A549 (cell line): ENCODE measurements around the gene ANKEF1. TPM values are rescaled to one million over a fixed set of nuclear protein-coding genes. Genes with fewer than 3 reads are reported as not detected.

Experiments
- ATAC-seq, 2 experiments: fragments of 200-7000 bp in 1 of 2; fragments of >200 bp in 1 of 2; cut with Nextera tagmentation in 1 of 2; cut with Tn5 transposase in 1 of 2; 3 replicates each; pipeline versions ENCODE4 v1.8.0 to v1.9.1; 2018 to 2020; ENCODE audit warnings: mild to moderate bottlenecking in 1 of 2, moderate library complexity in 1 of 2
- CTCF ChIA-PET: fragments of 300-600 bp; sonication (Branson Sonifier 250); formaldehyde crosslinking; extraction: SDS; loops from one replicate; lab custom pipeline; 2021; ENCODE audit warnings: antibody characterized with exemption, inconsistent platforms; lab: Yijun Ruan, JAX
- POLR2A ChIA-PET: fragments of 350-600 bp; formaldehyde crosslinking; extraction: SDS; loops from one replicate; lab custom pipeline; 2021; ENCODE audit warnings: antibody characterized with exemption, inconsistent platforms; lab: Yijun Ruan, JAX
- DNase-seq, 2 experiments: peaks; one replicate each; pipeline versions ENCODE4 v3.0.0 to v3.0.0-alpha.2; 2011 to 2016; ENCODE audit warnings: low read depth in 1 of 2, low spot score in 1 of 2
- FAIRE-seq: peaks from 2 replicates; lab custom pipeline; 2011; peaks lifted over from hg19 to GRCh38; lab: Jason Lieb, UNC
- H3K27ac ChIP-seq, 2 experiments: fragments of >200 bp; sonication (Bioruptor Twin); formaldehyde crosslinking; 3 replicates each; pipeline ENCODE4 v1.5.1; 2016 to 2017
- H3K4me1 ChIP-seq: fragments of >200 bp; sonication (Bioruptor Twin); formaldehyde crosslinking; 3 replicates; pipeline ENCODE4 v1.6.1; 2016
- H3K4me2 ChIP-seq: fragments of >200 bp; sonication (Bioruptor Twin); formaldehyde crosslinking; 3 replicates; pipeline ENCODE4 v1.6.1; 2016
- H3K4me3 ChIP-seq: fragments of >200 bp; sonication (Bioruptor Twin); formaldehyde crosslinking; 3 replicates; pipeline ENCODE4 v1.5.1; 2016
- H3K9me3 ChIP-seq: fragments of >200 bp; sonication (Bioruptor Twin); formaldehyde crosslinking; 3 replicates; pipeline ENCODE4 v1.6.1; 2016
- EHMT2 ChIP-seq: fragments of 200-600 bp; sonication (generic); IDR thresholded peaks from 2 replicates; pipeline ENCODE4 v1.6.1; 2016; ENCODE audit warnings: antibody characterized with exemption, low read depth, mild to moderate bottlenecking, moderate library complexity
- EP300 ChIP-seq, 2 experiments: fragments of >200 bp; sonication (Bioruptor Twin); formaldehyde crosslinking; IDR thresholded peaks; 2 replicates in 1 of 2; 3 replicates in 1 of 2; pipeline ENCODE4 v1.6.1; 2016 to 2017
- FOSB ChIP-seq: fragments of 250-450 bp; sonication (Bioruptor Pico); IDR thresholded peaks from 2 replicates; pipeline ENCODE4 v1.5.0; 2020; ENCODE audit warnings: mild to moderate bottlenecking, moderate library complexity
- FOXS1 ChIP-seq: fragments of 250-450 bp; sonication (Bioruptor Pico); IDR thresholded peaks from 2 replicates; pipeline ENCODE4 v1.5.0; 2020; ENCODE audit warnings: mild to moderate bottlenecking, moderate library complexity
- GATA3 ChIP-seq: IDR thresholded peaks from 2 replicates; pipeline ENCODE4 v1.6.1; 2012; ENCODE audit warnings: borderline replicate concordance
- HOXA7 ChIP-seq: fragments of 250-450 bp; sonication (Bioruptor Pico); IDR thresholded peaks from 2 replicates; pipeline ENCODE4 v1.5.0; 2020; ENCODE audit warnings: mild to moderate bottlenecking, moderate library complexity
- HOXB13 ChIP-seq: fragments of 250-450 bp; sonication (Bioruptor Pico); IDR thresholded peaks from 2 replicates; pipeline ENCODE4 v1.5.0; 2020; ENCODE audit warnings: low read depth, mild to moderate bottlenecking, moderate library complexity
- HOXB5 ChIP-seq: fragments of 250-450 bp; sonication (Bioruptor Pico); IDR thresholded peaks from 2 replicates; pipeline ENCODE4 v1.5.0; 2020; ENCODE audit warnings: mild to moderate bottlenecking, moderate library complexity
- JUN ChIP-seq, 2 experiments: fragments of >200 bp; sonication (Bioruptor Twin); formaldehyde crosslinking; IDR thresholded peaks; 2 replicates in 1 of 2; 3 replicates in 1 of 2; pipeline ENCODE4 v1.6.1; 2016 to 2017
- JUNB ChIP-seq: fragments of >200 bp; sonication (Bioruptor Twin); formaldehyde crosslinking; IDR thresholded peaks from 2 replicates; pipeline ENCODE4 v1.6.1; 2016
- MAFK ChIP-seq: fragments of 450-650 bp; IDR thresholded peaks from 2 replicates; pipeline ENCODE4 v1.6.1; 2014; ENCODE audit not compliant: partially characterized antibody
- POLR2A ChIP-seq: IDR thresholded peaks from 2 replicates; pipeline ENCODE4 v1.6.1; 2012; ENCODE audit warnings: mild to moderate bottlenecking, low read length
- POLR2AphosphoS2 ChIP-seq: conservative IDR thresholded peaks from 2 replicates; pipeline ENCODE4 v1.6.1; 2012; ENCODE audit warnings: low read length, improper control_type of control experiment, inconsistent platforms
- RAD21 ChIP-seq, 2 experiments: fragments of >200 bp in 1 of 2; sonication (Bioruptor Twin) in 1 of 2; formaldehyde crosslinking in 1 of 2; IDR thresholded peaks in 1 of 2; conservative IDR thresholded peaks in 1 of 2; 2 replicates in 1 of 2; 3 replicates in 1 of 2; pipeline ENCODE4 v1.6.1; 2012 to 2018; ENCODE audit warnings: inconsistent platforms in 1 of 2
- SMC3 ChIP-seq: fragments of >200 bp; sonication (Bioruptor Twin); formaldehyde crosslinking; IDR thresholded peaks from 3 replicates; pipeline ENCODE4 v1.6.1; 2018; ENCODE audit warnings: inconsistent platforms
- WGBS: methylation state at CpG from one replicate; pipeline ENCODE4 v1.1.6; 2017; ENCODE audit errors: missing lambda C conversion rate; 5-methylcytosine and 5-hydroxymethylcytosine counted together
- polyA plus RNA-seq, 4 experiments: library from polyadenylated mRNA; depleted of rRNA in 3 of 4; stranded (reverse); fragments of >200 nt; fragmentation: RNase III in 1 of 4; extraction: RNeasy Plus Mini Kit Qiagen cat#74134 plus additional on column Dnase treatment in 1 of 4; gene quantifications; 2 replicates in 3 of 4; 3 replicates in 1 of 4; pipeline ENCODE4 v1.2.3, GENCODE V29; 2011 to 2017
- TF ChIP-seq, protein P1 (sequence below): IDR thresholded peaks from 2 replicates; pipeline ENCODE4 v1.6.1; 2012
- TF ChIP-seq, protein P2 (sequence below): fragments of >200 bp; sonication (Bioruptor Twin); formaldehyde crosslinking; IDR thresholded peaks from 3 replicates; pipeline ENCODE4 v1.5.1; 2016
- TF ChIP-seq, protein P3 (sequence below): IDR thresholded peaks from 2 replicates; pipeline ENCODE4 v1.6.1; 2012
- TF ChIP-seq, protein P4 (sequence below): fragments of >200 bp; sonication (Bioruptor Twin); formaldehyde crosslinking; IDR thresholded peaks from 3 replicates; pipeline ENCODE4 v1.6.1; 2016
- TF ChIP-seq, protein P5 (sequence below): fragments of 150-350 bp; IDR thresholded peaks from 2 replicates; pipeline ENCODE4 v1.6.1; 2014; ENCODE audit warnings: low read depth, mild to moderate bottlenecking, low read length
- TF ChIP-seq, protein P6 (sequence below): fragments of 450-650 bp; IDR thresholded peaks from 2 replicates; pipeline ENCODE4 v1.6.1; 2014; ENCODE audit warnings: antibody characterized with exemption
- TF ChIP-seq, protein P7 (sequence below): fragments of >200 bp; sonication (Bioruptor Twin); formaldehyde crosslinking; IDR thresholded peaks from 2 replicates; pipeline ENCODE4 v1.6.1; 2016
- TF ChIP-seq, protein P8 (sequence below): IDR thresholded peaks from 2 replicates; pipeline ENCODE4 v1.6.1; 2012; ENCODE audit warnings: low read depth, borderline replicate concordance

ANKEF1 gene
- polyA plus RNA-seq, 2 of the 4 experiments (the other 2 are of a cell fraction), result 11.5 to 21.2 TPM

DNA sequence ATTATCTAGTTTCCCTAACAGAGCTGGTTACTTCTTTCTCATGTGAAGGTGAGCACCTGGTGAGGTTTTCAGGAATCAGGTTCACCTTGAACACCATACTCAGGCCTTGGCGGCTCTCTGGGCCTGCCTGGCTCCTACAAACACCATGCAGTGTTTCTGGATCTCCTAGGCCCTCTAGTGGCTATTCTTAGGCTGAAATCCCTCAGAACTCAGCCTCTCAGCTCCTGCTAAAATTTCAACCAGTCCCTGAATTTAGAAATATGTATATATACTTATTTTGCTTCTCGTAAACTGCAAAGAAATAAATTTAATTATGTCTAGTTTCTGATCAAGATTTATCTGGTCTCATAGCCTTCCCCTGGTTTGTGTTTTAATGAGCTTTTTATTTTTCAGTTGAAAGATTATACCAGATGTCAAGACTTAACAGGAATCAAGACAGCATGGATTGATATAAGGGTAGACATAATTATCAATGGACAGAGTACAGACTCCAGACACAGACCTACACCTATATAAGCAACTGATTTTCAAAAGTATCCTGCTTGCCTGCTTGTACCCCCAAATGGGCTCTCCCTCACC lies 55.9 kb downstream of the ANKEF1 start:
- peak; percentile 65 for FAIRE-seq
- Histone ChIP-seq H3K4me1 (peaks cover 43% of the 10 kb centered on the region), H3K27ac (peak overlapping the region; percentile 70 to 85), H3K9me3 (no peaks in the 10 kb centered on the region), H3K4me2 (no peak overlapping the region), H3K4me3 (no peak overlapping the region)
- TF ChIP-seq FOXS1 (CRISPR knock-in tag) (no peak), SMC3 (peak; percentile 95), EHMT2 (no peak), HOXB5 (no peak), RAD21 (conservative IDR thresholded peaks at IDR 0.05 in 1 of 2, IDR thresholded peaks at IDR 0.05 in 1 of 2) (peak; percentile 95 to 96), EP300 (IDR thresholded peaks at IDR 0.05) (no peak)
- TF ChIP-seq, protein P1, sequence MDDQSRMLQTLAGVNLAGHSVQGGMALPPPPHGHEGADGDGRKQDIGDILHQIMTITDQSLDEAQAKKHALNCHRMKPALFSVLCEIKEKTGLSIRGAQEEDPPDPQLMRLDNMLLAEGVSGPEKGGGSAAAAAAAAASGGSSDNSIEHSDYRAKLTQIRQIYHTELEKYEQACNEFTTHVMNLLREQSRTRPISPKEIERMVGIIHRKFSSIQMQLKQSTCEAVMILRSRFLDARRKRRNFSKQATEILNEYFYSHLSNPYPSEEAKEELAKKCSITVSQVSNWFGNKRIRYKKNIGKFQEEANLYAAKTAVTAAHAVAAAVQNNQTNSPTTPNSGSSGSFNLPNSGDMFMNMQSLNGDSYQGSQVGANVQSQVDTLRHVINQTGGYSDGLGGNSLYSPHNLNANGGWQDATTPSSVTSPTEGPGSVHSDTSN, result no peak
- TF ChIP-seq, protein P2, sequence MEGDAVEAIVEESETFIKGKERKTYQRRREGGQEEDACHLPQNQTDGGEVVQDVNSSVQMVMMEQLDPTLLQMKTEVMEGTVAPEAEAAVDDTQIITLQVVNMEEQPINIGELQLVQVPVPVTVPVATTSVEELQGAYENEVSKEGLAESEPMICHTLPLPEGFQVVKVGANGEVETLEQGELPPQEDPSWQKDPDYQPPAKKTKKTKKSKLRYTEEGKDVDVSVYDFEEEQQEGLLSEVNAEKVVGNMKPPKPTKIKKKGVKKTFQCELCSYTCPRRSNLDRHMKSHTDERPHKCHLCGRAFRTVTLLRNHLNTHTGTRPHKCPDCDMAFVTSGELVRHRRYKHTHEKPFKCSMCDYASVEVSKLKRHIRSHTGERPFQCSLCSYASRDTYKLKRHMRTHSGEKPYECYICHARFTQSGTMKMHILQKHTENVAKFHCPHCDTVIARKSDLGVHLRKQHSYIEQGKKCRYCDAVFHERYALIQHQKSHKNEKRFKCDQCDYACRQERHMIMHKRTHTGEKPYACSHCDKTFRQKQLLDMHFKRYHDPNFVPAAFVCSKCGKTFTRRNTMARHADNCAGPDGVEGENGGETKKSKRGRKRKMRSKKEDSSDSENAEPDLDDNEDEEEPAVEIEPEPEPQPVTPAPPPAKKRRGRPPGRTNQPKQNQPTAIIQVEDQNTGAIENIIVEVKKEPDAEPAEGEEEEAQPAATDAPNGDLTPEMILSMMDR, result peak; percentile 96
- TF ChIP-seq, protein P3, sequence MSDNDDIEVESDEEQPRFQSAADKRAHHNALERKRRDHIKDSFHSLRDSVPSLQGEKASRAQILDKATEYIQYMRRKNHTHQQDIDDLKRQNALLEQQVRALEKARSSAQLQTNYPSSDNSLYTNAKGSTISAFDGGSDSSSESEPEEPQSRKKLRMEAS, result 0 out of 2 replicates have a peak, but pooled peaks have one; percentile 39
- ChIA-PET CTCF (interaction anchor here (0.6 to 13.4 kb wide), 100 partner anchors 9 to 1456 kb away, joined by 3 to 358 read pairs (median 5); partner anchors contain the start of genes ANKEF1, SLX4IP and SNAP25), POLR2A (interaction anchor here (0.7 to 1.3 kb wide), 4 partner anchors 113 to 344 kb away, joined by 3 to 9 read pairs (median 6); partner anchors contain the start of genes SLX4IP and SNAP25)
- peak; percentile 84 to 91 for ATAC-seq
- 24% methylated on average over 2 of the region's 2 CpGs for whole genome bisulfite sequencing
- DNase-seq, result peak; percentile 57 to 76

DNA sequence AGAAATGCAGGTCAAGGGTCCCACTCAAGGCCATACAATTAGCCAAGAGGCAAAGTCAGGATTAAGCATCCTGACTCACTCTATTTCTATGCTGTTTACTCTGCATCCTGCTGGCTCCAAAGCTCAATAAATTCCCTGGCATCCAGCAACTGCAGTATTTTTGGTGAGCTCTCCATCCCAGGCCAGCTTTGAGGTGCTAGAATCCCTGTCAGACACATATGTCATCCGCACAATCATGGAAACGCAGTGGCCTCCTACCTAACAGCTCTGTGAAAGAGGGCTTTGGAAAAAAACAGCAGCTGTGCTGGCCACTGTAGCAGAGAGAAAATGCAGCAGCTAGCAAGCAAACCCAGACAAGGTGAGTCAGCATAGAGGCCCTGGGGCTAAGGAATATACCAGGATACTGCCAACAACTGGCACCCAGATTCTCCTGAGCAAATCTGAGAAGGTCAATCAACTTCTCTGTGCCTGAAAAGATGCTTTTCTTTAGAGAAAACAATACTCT lies 58.4 kb downstream of the ANKEF1 start:
- Histone ChIP-seq H3K9me3 (peaks cover 9% of the 10 kb centered on the region; the same call in 1 of the 3 replicates), H3K4me2 (peak overlapping the region; percentile 59), H3K4me3 (no peak overlapping the region), H3K27ac (peak overlapping the region; percentile 70 to 85), H3K4me1 (peaks cover 43% of the 10 kb centered on the region)
- CTCF ChIA-PET, result interaction anchor here (0.6 to 13.4 kb wide), 14 partner anchors 11 to 475 kb away, joined by 3 to 358 read pairs (median 40); partner anchors contain the start of genes ANKEF1 and SNAP25
- POLR2A ChIA-PET, result interaction anchor here (0.7 to 2.5 kb wide), 7 partner anchors 16 to 341 kb away, joined by 3 to 12 read pairs (median 3); partner anchors contain the start of genes ANKEF1, MKKS, SLX4IP and SNAP25
- DNase-seq, result peak; percentile 71 to 81
- ATAC-seq, result peak; percentile 90 to 93
- peak; percentile 97 for FAIRE-seq
- 6% methylated on average over 2 of the region's 2 CpGs for WGBS
- TF ChIP-seq, protein P4, sequence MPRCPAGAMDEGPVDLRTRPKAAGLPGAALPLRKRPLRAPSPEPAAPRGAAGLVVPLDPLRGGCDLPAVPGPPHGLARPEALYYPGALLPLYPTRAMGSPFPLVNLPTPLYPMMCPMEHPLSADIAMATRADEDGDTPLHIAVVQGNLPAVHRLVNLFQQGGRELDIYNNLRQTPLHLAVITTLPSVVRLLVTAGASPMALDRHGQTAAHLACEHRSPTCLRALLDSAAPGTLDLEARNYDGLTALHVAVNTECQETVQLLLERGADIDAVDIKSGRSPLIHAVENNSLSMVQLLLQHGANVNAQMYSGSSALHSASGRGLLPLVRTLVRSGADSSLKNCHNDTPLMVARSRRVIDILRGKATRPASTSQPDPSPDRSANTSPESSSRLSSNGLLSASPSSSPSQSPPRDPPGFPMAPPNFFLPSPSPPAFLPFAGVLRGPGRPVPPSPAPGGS, result peak; percentile 54; the same call in 1 of the 3 replicates
- TF ChIP-seq JUNB, result peak; percentile 88
- TF ChIP-seq GATA3, result peak; percentile 80
- peak; percentile 65 for TF ChIP-seq MAFK
- TF ChIP-seq, protein P5, sequence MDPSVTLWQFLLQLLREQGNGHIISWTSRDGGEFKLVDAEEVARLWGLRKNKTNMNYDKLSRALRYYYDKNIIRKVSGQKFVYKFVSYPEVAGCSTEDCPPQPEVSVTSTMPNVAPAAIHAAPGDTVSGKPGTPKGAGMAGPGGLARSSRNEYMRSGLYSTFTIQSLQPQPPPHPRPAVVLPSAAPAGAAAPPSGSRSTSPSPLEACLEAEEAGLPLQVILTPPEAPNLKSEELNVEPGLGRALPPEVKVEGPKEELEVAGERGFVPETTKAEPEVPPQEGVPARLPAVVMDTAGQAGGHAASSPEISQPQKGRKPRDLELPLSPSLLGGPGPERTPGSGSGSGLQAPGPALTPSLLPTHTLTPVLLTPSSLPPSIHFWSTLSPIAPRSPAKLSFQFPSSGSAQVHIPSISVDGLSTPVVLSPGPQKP, result no peak
- no peak for TF ChIP-seq HOXA7 (CRISPR knock-in tag)
- peak; percentile 51 to 69; a peak in 1 of 5 replicates for TF ChIP-seq EP300 (IDR thresholded peaks at IDR 0.05)
- TF ChIP-seq, protein P6, sequence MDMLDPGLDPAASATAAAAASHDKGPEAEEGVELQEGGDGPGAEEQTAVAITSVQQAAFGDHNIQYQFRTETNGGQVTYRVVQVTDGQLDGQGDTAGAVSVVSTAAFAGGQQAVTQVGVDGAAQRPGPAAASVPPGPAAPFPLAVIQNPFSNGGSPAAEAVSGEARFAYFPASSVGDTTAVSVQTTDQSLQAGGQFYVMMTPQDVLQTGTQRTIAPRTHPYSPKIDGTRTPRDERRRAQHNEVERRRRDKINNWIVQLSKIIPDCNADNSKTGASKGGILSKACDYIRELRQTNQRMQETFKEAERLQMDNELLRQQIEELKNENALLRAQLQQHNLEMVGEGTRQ, result no peak
- TF ChIP-seq, protein P7, sequence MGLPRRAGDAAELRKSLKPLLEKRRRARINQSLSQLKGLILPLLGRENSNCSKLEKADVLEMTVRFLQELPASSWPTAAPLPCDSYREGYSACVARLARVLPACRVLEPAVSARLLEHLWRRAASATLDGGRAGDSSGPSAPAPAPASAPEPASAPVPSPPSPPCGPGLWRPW, result no peak
- TF ChIP-seq, protein P8, sequence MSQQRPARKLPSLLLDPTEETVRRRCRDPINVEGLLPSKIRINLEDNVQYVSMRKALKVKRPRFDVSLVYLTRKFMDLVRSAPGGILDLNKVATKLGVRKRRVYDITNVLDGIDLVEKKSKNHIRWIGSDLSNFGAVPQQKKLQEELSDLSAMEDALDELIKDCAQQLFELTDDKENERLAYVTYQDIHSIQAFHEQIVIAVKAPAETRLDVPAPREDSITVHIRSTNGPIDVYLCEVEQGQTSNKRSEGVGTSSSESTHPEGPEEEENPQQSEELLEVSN, result no peak
- TF ChIP-seq POLR2A, result no peak
- no peak for TF ChIP-seq FOSB (CRISPR knock-in tag)
- peak; percentile 43; the same call in 1 of the 3 replicates for TF ChIP-seq SMC3
- peak; percentile 30; the same call in 1 of the 2 replicates for TF ChIP-seq HOXB13 (CRISPR knock-in tag)
- TF ChIP-seq EHMT2, result no peak
- TF ChIP-seq, protein P1, result 0 out of 2 replicates have a peak, but pooled peaks have one; percentile 36
- TF ChIP-seq JUN (IDR thresholded peaks at IDR 0.05), result peak; percentile 69 to 73; a peak in 3 of 5 replicates
- no peak for TF ChIP-seq POLR2AphosphoS2
